ENCODE measurements around the gene RSL24D1. TPM values are rescaled to one million over a fixed set of nuclear protein-coding genes. Genes with fewer than 3 reads are reported as not detected.

RSL24D1 gene
- total RNA-seq, 4 donors from 2014 or later: 41.4 to 70.3 (median 47.5) TPM

GRCh38 chr15:55234104-55234799 is 37.5 kb upstream of the RSL24D1 start:
- TF ChIP-seq POLR2A (IDR thresholded peaks at IDR 0.05) (no peak), CTCF (IDR thresholded peaks at IDR 0.05) (no peak)
- no peak for DNase-seq (ENCODE audit: low spot score in 2 of 2)
- intact Hi-C loops (cut with DNase I; ENCODE audit: low total_unique reads): no loop called here
- no peak overlapping the region for H3K4me3 ChIP-seq (ENCODE audit: low read depth, poor library complexity, severe bottlenecking)
- WGBS, 2 donors: 97 to 99% methylated on average over 2 of the region's 2 CpGs

DNA sequence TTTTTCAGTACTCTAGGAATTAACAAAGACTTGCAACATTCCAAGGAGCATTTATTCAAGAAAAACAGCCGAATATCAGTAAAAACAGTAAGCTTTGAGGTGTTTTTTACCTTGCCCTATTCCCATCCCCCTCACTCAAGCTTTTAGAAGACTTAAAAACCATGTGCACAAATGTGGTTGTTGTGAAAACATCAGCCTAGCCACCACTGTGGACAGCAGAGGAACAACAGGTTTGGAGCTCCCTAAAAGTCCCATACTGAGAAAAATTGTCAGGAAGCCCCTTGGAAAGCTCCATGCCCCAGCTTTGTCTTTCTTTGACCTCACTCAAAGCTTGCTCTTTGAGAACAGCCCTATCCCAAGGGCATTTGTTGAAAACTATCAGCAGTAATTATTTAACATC is 34.7 kb upstream of the RSL24D1 start:
- 97 to 100% methylated on average over 1 of the region's 1 CpG for WGBS, 2 donors
- no peak for DNase-seq (ENCODE audit: low spot score in 2 of 2)
- H3K4me3 ChIP-seq (ENCODE audit: low read depth, poor library complexity, severe bottlenecking): no peak overlapping the region
- intact Hi-C loops (cut with DNase I; ENCODE audit: low total_unique reads): no loop called here
- TF ChIP-seq CTCF (IDR thresholded peaks at IDR 0.05): no peak
- TF ChIP-seq POLR2A (IDR thresholded peaks at IDR 0.05): no peak

- intact Hi-C loops (cut with DNase I; ENCODE audit: low total_unique reads): no loop called here
- TF ChIP-seq POLR2A (IDR thresholded peaks at IDR 0.05): no peak
- no peak for TF ChIP-seq CTCF (IDR thresholded peaks at IDR 0.05)
- WGBS, 2 donors: 94 to 100% methylated on average over 1 of the region's 1 CpG
- H3K4me3 ChIP-seq (ENCODE audit: low read depth, poor library complexity, severe bottlenecking): no peak overlapping the region
- no peak for DNase-seq (ENCODE audit: low spot score in 2 of 2)
Observed at GRCh38 chr15:55230953-55231352, 34.2 kb upstream of the RSL24D1 start.

DNA sequence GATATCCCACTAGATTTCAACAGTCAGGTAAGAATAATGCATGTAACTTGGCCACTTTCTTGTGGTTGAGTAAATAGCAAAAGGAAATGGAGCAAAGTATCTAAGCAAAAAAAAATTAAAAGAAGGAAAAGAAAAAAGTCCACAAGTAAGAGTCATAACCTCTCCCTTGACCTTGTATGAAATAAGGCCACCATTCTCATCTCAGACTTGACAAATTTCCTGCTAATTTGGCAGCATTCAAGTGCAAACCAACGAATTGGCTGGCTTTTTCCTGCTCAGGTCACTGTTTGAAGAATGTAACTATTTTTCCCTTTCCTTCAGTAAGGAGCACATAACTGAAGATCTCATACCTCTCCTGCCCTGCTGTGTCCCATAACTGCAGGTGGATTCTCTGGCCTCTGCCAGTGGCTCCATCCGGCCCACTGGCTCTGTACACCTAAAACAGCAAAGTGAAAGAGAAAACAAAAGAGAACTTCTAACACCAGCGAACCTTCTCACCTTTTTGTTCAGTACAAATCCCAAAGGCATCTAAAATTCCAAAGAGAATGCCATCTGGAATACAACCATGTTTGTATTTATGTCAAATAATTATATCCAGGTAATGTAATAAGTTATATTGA is 33.4 kb upstream of the RSL24D1 start:
- TF ChIP-seq CTCF (IDR thresholded peaks at IDR 0.05): no peak
- no peak for TF ChIP-seq POLR2A (IDR thresholded peaks at IDR 0.05)
- no peak overlapping the region for H3K4me3 ChIP-seq (ENCODE audit: low read depth, poor library complexity, severe bottlenecking)
- intact Hi-C loops (cut with DNase I; ENCODE audit: low total_unique reads): no loop called here
- WGBS, 2 donors: 75 to 76% methylated on average over 3 of the region's 3 CpGs
- no peak for DNase-seq (ENCODE audit: low spot score in 2 of 2)

DNA sequence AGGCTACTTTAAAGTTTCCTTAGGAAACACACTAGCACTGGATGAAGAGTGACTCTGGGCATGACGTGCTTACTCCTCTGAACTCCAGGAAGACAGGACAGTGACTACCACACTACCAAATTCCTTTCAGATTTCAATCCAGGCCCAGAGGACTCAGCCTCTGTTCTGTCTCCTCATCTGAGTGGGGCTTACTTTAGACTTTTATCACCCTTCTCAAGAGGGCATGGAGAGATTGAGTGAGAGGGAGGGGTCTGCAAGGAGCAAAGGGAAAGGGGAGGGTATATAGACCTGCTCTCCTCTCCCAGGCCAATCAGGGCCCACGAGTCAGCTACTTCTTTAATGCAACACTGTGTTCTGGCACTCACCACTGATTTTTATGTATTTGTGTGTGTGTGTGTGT is 29.4 kb upstream of the RSL24D1 start:
- 89 to 91% methylated on average over 2 of the region's 2 CpGs for WGBS, 2 donors
- TF ChIP-seq CTCF (IDR thresholded peaks at IDR 0.05) (no peak), POLR2A (IDR thresholded peaks at IDR 0.05) (no peak)
- intact Hi-C loops (cut with DNase I; ENCODE audit: low total_unique reads): no loop called here

More for the DNA sequence above, 29.4 kb upstream of the RSL24D1 start:
- DNase-seq (ENCODE audit: low spot score in 2 of 2): no peak
- H3K4me3 ChIP-seq (ENCODE audit: low read depth, poor library complexity, severe bottlenecking): no peak overlapping the region
